GM19452 (cell line): ENCODE results near the gene CXCL14.

Source experiments
- ATAC-seq: cut with Tn5 transposase; IDR thresholded peaks from one replicate; pipeline ENCODE4 v1.9.1; 2021; ENCODE audit not compliant: unreplicated experiment

The CXCL14 gene

DNA sequence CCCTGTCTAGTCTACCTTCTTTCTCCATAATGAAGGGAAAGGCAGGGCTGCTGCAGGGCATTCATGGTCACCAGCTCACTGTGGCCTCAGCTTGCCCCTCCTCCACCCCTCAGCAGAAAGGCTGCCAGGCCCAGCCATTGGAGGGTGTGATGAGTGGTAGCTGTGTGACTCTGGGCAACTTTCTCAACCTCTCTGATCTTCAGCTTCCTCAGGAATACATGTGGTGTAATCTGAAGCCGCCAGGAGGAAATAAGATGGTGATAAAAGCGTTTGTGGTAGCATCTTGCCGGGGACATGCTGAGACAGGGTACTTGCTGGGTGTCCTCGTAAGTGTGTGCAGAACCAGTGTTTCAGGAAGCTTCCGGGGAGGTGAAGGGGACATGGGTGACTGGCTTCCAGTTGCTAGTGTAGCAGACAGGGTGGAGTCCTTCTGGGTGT, 9.8 kb downstream of the CXCL14 start:
- no peak for ATAC-seq

DNA sequence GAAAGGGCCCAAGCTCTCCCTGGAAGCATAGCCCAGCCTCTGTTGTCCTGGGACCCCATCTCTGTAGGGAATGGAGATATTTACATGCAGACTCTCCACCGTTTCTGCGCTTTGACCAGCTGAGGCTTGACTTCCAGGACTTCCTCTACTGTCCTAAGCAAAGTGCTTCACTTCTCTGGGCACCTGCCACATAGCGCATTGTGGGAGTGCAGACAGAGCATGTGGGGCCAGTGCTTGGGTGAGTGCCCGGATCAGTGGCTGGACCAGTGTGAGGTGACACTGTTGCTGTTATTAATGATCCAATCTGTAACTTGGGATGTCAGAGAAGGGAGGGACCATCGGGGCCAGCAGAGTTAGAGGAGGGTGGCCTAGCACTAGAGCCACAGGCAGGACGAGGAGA, 10.5 kb downstream of the CXCL14 start:
- no peak for ATAC-seq

DNA sequence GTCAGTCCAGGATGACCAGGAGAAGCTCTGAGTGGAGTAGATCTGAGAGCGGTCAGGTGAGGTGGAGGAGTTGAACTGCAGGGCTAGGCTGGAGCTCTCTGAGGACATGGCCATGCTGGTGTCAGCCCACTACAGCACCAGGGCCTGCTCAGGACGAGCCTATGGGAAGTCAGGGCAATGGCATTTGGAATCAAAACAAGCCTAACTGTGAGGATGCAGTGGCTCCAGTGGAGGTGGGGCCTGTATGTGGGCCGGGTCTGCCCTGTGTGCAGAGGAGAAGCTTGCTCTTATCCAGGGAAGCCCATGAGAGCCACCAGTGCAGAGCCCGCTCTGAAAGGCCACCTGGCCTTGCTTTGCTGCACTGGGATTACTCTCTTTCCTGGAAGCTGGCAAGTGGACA, 11.1 kb downstream of the CXCL14 start:
- no peak for ATAC-seq

DNA sequence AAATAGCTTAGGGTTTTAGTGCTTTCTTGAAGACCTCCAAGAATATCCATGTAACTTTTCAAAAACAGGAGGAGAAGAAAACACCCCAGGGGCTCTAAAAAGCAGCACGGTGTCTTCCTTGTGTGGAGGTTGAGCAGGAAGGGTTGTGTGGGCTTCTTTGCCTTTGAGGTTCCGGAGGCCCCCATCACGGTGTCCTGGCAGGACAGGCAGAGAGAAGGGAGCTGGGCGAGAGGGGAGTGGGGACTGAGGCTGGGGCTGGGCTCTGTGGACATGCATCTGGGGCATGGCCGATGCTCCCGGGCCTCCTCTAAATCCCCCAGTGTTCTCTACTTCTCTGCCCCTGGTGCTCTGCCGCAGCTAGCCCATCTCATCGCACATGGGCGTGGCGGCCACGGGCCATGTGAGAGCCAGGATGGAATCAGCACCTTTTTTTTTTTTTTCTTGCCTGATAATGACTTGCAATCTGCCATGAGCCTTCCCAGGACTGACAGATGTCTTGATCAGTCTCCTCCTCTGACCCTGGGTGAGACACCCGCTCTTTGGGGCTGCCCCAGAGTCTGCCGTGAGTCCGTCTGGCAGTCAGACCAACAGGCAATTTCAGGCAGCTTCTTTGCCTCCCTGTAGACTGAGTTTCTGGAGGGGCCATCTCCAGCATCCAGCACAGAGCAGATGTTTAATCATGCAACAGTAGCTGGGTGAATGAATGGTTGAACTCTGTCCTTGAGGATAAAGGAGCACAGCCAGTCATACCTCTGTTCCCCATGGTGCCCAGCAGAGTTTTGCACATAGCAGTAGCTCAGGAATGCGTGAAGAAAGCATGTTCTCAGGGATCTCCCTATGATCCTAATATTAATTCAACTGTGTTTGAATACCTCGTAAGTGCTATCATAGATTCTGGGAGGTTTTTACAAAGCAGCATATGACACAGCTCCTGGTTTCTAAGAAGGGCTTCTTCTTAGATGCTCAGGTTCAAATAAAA, 12.1 kb downstream of the CXCL14 start:
- no peak for ATAC-seq

DNA sequence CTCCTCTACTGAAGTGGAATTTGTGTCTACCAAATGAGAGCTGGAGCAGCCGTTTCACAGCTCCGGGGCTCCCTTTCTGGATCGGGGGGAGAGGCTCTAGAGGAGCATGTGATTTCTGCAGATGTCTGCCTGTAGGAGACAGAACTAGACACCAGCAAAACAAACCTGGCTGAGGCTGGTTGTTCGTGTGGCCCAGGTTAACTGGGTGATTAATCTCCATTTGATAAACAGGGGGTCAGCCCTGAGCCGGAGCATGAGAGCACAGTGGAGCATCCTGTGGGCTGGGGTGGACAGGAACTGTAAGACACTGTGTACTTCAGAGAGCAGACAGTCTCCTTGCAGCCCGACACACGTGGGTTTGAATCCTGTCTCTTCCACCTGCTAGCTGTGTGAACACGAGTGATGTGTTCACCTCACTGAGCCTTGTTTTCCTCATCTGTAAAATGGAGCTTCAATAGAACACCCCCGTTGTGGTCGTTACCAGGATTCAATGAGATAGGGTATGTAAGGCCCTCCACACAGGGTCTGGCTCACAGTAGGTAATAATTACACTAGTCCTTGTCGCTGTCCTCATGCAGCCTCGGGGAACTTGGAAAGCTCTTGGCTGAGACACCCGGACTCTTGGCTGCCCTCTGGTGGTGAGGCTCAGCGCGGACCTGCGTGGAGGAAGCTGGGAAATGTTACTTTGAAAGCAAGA, 12.9 kb downstream of the CXCL14 start:
- no peak for ATAC-seq

DNA sequence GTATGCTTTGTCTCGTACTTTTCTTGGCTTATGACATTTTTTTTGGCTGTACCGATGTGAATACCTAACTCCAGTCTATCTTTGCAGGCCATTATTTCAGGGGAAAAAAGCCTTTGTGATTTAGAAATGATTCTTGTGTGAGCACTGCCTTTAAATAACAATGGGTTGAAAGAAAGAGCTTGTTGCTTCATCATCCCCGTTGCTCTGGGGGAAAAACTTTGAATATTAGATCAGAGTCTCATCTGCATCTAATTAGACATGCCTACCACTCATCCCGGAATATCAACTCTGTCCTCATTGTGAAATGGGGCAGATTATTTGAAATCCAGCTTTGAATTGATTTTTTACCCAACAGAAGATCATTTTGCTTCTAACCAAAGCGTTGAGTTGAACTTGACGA, 13.5 kb downstream of the CXCL14 start:
- ATAC-seq = no peak

DNA sequence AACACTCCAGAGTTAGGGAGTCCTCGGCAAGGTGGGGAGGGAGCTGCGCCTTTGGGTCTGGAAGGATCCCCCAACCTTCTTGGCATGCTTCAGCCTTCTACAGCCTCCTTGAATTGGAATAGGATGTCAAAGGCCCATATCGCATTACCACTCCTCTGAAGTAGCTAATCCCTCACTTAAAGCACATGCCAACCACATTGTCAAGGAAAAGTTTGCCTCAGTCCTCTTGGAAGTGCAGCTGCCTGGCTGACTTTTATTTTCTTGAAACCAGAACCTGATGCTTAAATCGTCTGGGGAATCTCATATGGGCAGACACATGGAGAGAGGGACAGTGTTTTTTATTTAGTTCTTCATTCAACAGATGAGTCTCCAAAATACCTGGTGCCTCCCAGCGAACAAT, 14.5 kb downstream of the CXCL14 start:
- no peak for ATAC-seq

DNA sequence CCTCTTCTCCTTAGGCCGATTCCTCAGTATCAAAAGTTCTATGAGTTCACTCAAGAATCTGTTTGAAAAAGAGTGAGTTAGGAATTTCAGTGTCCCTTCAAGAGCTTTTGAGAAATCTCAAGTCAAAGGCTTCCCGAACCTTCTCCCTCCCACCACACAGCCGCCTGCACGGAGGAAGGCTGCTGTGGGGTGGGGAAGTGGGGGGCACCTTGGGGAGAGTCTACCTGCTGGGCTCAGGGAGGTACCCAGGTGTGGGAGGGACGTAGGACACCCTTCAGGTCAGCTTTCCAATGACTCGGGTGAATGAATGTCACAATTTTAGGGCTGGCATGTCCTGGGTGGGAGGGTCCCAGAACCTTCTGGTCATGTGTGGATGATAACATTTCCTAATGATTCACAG, 17.5 kb downstream of the CXCL14 start:
- no peak for ATAC-seq

DNA sequence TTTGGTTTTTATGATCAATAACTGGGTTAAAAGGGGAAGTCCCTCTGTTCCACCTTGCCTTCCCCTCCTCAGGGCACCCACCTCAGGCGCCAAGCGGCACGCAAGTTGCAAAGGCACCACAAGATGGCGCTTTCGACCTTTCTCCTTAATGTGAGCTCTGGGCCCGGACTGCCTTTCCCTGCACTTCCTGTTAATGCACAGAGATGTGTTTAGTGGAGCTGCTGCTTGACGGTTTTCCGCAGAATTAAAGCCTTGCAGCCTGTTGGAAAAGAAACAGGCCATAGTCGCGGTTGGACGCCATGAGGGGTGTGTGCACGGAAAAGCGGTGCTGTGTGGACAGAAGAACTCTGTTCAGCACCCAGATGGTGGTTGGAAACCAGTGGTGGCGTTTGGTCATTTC, 17.9 kb downstream of the CXCL14 start:
- peak; percentile 92 for ATAC-seq

DNA sequence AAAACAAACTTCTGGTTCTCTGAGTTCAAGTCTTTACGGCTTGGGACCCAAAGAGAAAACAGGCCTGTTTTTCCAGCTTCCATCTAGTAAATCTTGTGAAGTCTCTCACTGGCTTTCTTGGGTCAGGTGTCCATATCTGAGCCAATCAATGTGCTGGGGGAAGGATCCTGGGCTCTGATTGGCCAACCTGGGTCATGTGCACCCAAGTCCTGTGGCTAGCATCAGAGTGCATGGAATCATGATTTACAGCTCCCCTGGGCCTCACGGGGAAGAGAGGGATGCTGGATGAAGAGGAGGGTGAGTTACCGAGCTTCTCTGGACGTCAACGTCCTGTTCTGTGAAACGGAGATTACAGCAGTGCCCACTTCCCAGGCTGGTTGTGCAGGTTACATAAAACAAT, 19.4 kb downstream of the CXCL14 start:
- ATAC-seq = no peak

DNA sequence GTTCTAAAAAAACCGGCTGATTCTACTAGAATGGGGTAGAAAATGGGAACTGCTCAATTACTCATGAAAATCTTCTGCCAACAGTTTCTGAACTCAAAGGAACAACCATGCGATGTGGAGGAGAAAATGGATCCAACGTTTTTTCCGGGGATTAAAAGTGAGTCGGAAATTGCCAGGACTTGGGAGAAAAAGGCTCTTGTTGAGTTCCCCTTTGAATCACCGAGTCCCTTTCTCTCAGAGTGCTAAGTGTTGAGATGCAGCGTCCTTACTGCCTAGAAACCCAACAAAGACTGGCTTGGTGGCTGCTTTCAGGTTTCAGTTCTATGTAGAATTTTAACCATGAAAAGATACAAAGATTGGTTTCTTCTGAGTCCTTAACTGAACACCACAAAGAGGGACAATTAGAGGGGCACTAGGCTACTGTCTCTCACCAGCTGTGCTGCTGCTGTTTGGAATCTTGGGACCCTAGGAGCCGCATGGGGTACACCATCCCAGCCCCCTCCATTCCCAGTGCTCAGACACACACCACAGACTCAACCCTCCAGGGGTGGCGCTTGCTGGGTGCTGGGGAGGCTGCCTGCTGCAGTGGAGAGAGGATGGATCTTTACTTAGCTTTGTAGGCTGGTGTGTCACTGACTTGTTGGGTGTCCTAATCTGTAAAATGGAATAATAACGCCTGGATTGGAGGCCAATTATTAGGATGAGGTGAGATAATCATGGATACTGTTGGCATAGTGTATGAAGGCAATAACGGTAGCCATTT, 21.5 kb downstream of the CXCL14 start:
- ATAC-seq = no peak

DNA sequence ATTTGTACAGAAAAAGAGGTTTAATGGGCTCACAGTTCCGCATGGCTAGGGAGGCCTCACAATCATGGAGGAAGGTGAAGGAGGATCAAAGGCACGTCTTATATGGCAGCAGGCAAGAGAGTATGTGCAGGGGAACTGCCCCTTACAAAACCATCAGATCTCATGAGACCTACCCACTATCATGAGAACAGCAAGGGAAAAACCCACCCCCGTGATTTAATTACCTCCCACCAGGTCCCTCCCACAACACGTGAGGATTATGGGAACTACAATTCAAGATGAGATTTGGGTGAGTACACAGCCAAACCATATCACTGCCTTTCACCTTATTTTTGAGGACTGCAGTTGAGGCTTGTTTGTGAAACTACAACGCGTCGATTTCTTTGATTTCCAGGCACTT, 22.2 kb downstream of the CXCL14 start:
- ATAC-seq = no peak

DNA sequence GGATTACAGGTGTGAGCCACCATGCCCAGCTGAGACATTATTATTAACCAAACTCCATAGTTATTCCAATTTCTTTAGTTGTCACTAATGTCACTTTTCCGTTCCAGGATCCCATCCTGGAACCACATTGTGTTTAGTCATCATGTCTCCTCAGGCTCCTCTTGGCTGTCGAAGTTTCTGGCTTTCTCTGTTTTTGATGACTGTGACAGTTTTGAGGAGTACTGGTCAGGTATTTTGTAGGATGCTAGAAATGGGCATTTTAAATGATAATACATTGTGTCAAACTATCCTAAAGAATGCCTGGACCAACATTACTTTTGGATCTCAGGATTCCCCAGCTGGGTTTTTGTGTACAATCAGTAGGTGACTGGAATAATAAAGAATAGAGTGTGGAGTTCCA, 23.3 kb downstream of the CXCL14 start:
- ATAC-seq = no peak

DNA sequence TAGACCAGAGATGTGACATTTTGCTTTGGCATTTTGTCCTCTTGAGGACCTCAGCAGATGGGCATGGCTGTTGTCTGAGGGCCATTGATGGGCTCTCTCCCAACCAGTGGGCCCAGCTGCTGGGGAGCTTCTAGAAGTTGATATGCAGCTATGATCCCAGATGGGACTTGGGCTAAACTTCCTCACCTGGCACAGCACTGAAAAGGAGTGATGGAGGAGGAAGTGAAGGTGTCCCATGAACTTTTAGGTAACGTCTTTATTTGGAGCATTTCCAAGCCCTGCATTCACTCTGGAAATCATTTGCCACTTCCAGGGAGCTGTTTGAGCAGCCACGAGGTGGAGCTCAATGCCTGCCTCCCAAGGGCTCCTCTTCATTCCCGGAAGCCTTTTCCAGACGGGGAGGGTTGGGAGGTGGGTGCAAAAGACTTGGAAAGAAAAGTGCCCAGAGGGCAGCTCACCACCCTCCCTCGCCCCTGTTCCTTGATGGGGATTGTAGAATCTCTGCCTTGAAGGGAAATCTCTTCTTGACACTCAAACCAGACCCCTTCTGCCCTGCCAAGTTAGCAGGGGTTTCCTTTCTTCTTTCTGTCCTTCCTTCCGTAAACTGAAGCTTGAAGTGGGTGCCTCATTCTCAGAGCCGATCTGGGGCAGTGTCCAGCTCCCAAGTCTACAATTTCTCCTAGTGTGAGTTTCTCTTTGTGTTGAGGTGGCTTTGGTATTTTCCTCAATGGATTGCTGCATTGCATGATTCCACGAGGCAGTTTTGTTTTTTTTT, 24.9 kb downstream of the CXCL14 start:
- ATAC-seq = no peak

DNA sequence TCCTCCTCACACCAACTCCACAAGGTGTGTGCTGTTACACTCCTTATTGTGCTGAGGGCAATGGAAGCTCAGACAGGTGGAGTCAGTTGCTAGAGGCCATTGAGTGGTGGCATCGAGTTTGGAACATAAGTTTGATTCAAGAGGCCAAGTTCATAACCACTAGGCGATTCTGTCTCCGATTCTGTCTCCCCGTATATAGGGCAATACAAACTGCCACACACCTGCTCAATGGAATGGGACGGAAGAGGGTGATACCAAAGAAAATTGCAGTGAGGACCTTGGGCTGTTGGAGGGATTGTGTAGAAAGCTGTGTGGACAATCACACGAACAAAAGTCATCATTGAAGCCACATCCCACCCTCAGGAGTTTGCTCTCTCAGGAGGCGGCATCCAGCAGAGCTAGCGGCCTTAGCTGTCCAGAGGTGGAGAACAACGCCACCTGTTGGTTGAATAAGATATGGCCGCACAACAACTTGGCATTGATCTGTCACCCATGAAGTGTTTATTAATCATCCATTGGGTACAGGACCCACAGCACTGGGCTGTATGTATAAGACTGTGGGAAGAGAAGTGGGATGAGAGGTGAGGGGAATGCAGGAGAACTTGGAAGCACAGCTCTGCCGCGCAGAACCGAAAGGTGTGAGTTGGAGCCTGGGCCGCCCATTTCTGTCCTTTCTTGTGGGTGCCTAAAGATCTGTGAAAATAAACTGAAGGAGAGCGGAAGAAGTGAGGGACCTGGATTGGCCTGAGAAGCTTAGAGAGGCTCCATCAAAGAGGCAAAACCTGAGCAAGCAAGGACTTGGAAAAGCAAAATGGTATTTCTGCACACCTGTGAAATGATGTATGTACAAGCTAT, 27.0 kb downstream of the CXCL14 start:
- ATAC-seq = no peak

DNA sequence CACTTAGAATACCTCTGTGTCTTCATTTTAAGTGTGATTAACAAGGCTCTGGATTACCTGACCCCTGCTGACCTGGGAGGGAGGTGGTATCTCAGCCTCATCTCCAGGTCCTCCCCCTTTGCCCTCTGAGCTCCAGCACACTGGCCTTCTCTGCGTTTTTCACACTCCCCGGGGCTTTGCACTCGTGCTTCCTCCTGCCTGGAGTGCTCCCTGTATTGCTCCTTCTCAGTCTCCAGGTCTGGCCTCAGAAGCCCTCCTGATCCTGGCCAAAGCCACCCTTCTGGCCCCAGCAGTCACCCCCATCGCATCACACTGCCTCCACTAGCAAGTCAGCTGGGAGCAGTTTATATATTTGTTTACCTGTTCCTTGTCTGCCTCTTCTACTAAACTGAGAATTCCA, 29.4 kb downstream of the CXCL14 start:
- no peak for ATAC-seq

DNA sequence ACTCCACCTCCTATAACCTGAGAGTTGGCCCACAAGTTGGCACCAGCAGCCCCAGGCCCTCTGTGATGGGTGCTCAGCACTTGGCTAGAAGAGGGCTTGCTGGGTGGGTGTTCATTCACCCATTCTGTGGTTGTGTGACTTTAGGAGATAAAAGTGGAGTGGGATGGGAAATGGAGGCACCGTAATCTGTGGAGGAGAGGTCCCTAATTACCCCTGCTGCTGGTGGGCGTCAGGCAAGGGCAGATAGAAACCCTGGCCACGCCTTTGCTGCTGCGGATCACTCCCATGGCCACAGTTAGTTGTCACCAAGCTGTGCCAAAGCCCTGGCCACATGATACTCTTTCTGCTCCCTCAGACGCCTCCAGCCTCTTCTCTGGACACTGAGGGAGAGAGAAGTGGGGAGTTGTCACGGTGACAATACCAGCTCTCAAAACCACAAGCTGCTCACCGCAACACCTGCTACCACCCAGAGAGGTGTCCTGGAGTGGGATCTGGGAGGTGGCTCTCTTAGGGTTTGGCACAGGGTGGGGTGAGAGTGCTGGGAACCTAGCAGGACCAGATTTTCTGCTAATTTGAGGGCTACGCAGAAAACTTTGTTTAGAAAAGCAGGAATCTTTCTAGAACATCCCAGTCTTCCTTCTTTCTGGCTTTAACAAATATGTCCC, 31.1 kb downstream of the CXCL14 start:
- ATAC-seq = no peak

DNA sequence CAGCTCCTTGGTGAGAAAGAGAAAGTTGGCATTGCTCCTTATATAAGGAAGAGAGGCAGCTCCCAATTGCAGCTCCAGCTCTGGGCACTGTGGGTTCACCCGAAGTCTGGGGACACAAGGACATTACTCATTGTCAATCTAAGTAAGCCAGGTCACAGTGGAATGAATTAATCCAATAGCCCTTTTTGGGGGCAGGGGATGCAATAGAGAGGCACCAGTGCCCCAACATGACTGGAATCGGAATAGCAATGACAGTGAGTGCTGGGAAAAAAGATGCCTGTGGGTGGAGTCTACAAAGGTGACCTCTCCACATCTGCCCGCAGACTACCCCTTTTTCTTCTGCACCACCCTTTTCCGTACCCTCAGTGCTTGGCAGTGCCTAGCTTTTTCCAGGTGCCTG, 31.9 kb downstream of the CXCL14 start:
- ATAC-seq = no peak

DNA sequence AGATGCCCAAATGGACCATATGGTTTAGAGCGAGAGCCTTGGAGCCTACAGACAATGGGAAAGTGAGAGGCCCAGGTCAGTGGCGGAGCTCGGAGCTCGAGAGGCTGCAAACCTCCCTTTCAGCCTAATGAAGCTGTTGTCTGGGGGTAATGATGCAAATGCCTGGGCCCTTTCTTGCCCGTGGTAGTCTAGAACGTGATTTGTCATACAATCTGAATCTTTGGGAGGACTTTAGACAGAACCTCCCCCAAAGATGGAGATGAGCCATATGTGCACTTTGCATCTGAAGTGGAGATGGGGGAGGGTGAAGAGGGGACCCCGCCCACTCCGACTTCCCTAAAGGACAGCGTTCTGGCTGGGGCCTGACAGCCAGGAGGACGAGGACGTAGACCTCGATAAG, 32.7 kb downstream of the CXCL14 start:
- no peak for ATAC-seq
